ENCODE results near the gene LDAH.

DNA sequence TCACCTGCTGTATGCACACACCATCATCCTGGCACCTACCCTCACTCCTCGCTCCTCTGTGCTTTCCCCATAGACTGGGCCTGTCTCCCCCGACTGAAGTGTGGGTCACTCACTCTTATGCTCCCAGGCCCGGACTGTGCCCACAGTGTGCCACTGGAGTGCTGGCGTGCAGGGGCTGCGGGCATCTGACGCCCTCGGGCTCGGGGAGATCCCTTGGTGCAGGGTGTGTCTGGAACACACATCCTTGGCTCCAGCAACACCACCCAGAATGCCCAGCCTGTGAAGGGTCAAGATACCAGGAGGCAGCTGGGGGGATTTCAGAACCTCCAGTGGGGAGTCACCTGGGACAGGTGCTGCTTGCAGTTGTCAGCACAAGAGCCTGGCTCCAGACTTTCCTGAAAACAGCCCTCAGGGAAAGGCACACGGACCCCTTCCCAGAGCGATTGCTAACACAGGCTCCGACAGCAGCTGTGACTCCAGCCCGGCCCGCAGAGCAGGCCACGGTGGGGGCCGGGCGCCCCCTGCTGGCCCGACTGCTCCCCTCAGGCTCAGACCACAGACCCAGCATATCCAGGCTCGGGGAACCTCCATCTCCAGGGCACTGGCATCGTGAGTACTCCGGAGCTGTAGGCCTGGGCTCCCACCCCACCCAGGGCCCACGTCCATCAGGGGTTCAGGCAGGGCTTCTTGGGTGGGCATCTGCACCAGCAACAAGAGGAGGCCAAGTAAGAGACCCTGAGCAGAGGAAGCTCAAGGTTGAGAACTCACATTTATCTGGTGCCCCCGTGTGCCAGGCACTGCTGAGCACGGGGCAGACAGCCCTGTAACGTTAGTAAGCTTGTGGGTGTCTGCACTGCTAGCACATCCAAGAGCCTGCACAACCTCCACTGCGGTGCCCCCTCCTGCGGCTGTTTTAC lies 180.6 kb downstream of the LDAH start:
- TF ChIP-seq EZH2 (IDR thresholded peaks at IDR 0.05; ENCODE audit: insufficient read depth, poor library complexity, severe bottlenecking): no peak
- no peak for TF ChIP-seq EZH2phosphoT487 (IDR thresholded peaks at IDR 0.05; ENCODE audit: insufficient read depth, low read depth)

All from GM23248 (cell line).